ENCODE data around the gene YPEL4.
"Not testable (repeated sequence)": the region's sequence is repeated elsewhere in the genome, so short reads cannot be mapped to it uniquely, and the experiment has no call there.

YPEL4 gene, protein sequence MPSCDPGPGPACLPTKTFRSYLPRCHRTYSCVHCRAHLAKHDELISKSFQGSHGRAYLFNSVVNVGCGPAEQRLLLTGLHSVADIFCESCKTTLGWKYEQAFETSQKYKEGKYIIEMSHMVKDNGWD

DNA sequence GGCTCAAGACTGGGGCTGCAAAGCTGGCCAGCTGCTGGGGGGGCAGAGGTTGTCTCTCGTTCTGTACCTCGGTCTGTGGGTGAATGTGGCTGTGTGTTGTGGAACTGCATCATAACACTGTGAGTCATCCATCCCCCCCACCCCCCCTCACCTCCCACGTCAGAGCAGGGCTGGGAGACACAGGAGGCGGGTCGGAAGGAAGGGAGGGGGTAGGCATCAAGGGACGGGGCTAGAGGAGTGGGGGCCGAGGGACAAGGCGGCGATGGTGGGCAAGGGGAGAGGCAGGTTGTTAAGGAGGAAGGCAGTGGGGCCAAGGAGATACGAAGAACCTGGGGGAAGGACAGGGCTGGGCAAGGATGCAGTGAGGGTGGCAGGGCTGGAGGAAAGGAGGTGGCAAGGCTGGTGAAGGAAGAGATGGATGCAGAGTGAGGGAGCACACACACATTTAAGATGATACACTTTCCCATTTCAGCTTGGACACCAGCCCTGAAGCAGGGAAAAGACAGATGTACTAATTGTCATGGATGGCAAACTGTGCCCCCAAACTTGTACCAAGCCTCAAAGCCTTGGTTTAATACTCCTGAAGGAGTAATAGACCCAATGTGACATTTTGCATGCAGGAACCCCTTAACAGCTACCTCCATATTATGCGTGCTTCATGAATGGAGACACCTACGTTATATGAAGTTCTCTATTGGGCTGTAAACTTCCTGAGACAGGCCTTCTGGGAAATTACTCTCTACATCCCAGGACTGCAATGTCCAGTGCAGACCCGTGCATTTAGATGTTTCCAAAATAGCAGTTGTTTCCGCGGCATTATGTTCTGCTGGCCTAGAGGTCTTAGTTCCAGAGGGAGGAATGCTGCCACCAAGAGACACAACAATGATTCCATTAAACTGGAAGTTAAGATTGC is at the start of gene YPEL4:
Gene YPEL4 (minus strand): TSS at position 87 of the 913 bp plus-strand sequence. CDS start 2,805 bp downstream, outside the sequence.
- DNase-seq (ENCODE audit: low read depth, low spot score) = no peak

- no peak for DNase-seq (ENCODE audit: low read depth, low spot score)
Measured at GRCh38 chr11:57698843-57699365, 49.2 kb upstream of the YPEL4 start.

DNA sequence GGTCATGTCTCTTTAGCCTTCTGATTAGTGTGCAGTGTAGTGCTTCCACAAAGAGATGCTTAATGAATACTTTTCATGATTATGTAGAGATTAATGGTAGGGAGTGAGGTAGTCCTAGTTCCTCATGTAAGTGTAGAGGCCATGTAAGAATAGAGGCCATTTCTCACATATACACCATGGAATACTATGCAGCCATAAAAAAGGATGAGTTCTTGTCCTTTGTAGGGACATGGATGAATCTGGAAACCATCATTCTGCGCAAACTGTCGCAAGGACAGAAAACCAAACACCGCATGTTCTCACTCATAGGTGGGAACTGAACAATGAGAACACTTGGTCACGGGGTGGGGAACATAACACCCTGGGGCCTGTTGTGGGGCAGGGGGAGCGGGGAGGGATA is 40.8 kb upstream of the YPEL4 start:
- not testable (repeated sequence) for DNase-seq (ENCODE audit: low read depth, low spot score)

- no peak for DNase-seq (ENCODE audit: low read depth, low spot score)
Measured at GRCh38 chr11:57681168-57681567, 31.5 kb upstream of the YPEL4 start.

- no peak for DNase-seq (ENCODE audit: low read depth, low spot score)
Measured at GRCh38 chr11:57680552-57680874, 30.8 kb upstream of the YPEL4 start.

GRCh38 chr11:57679396-57679795 is 29.7 kb upstream of the YPEL4 start:
- DNase-seq (ENCODE audit: low read depth, low spot score) = no peak

GRCh38 chr11:57675176-57675941 is 25.6 kb upstream of the YPEL4 start:
- DNase-seq (ENCODE audit: low read depth, low spot score) = no peak

- DNase-seq (ENCODE audit: low read depth, low spot score) = no peak
Measured at GRCh38 chr11:57674251-57674650, 24.5 kb upstream of the YPEL4 start.

- no peak for DNase-seq (ENCODE audit: low read depth, low spot score)
Measured at GRCh38 chr11:57668434-57668782, 18.7 kb upstream of the YPEL4 start.

GRCh38 chr11:57667736-57668433 is 18.2 kb upstream of the YPEL4 start, which contains the start of gene ZDHHC5:
Gene ZDHHC5 (plus strand): TSS chr11:57668114. CDS start chr11:57673091, 4,977 bp downstream.
- DNase-seq (ENCODE audit: low read depth, low spot score) = peak; percentile 98

GRCh38 chr11:57667117-57667735 is 17.5 kb upstream of the YPEL4 start:
- peak; percentile 97 for DNase-seq (ENCODE audit: low read depth, low spot score)

DNA sequence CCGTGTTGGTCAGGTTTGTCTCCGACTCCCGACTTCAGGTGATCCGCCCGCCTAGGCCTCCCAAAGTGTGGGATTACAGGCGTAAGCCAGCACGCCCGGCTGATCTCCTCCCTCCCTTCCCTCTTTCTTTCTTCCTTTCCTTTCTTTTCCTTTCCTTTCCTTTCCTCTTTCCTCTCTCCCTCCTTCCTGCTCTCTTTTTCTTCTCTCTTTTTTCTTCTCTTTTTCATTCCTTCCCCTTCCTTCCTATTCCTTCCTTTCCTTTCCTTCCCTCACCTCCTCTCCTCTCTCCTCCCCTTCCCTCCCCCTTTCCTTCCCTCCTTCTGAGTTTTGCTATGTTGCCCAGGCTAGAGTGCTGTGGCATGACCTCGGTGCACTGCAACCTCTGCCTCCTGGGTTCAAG is 14.3 kb upstream of the YPEL4 start:
- no peak for DNase-seq (ENCODE audit: low read depth, low spot score)

DNA sequence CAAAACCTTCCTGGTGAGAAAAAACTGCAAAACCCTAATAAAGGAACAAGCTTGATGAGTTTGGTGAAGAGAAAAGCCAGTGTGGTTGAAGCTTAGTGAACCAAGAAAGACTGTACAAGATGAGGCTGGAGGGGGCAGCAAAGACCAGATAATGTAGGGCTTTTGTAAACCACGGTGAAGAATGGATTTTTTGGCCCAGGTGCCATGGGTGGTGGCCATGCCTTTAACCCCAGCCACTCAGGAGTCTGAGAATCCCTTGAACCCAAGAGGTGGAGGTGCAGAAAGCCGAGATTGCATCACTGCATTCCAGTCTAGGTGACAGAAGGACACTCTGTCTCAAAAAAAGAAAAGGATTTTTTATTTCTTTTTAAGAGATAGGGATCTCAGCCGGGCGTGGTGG is 13.2 kb upstream of the YPEL4 start:
- DNase-seq (ENCODE audit: low read depth, low spot score) = no peak

DNA sequence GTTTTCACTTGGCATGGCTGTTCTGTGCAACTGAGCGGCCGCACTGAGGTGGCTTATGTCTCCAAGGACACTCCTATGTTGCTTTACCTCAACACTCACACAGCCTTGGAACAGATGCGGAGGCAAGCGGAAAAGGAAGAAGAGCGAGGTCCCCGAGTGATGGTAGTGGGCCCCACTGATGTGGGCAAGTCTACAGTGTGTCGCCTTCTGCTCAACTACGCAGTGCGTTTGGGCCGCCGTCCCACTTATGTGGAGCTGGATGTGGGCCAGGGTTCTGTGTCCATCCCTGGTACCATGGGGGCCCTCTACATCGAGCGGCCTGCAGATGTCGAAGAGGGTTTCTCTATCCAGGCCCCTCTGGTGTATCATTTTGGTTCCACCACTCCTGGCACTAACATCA is 10.0 kb upstream of the YPEL4 start:
- DNase-seq (ENCODE audit: low read depth, low spot score) = no peak

GRCh38 chr11:57658023-57658361 is 8.3 kb upstream of the YPEL4 start:
- DNase-seq (ENCODE audit: low read depth, low spot score) = no peak

- DNase-seq (ENCODE audit: low read depth, low spot score) = peak; percentile 94
Measured at GRCh38 chr11:57657194-57658022, 7.7 kb upstream of the YPEL4 start, which contains the start of gene CLP1. Gene CLP1 (plus strand): TSS chr11:57657762. CDS start chr11:57659477, 1,715 bp downstream.

GRCh38 chr11:57656885-57657193 is 7.1 kb upstream of the YPEL4 start:
- DNase-seq (ENCODE audit: low read depth, low spot score) = no peak

DNA sequence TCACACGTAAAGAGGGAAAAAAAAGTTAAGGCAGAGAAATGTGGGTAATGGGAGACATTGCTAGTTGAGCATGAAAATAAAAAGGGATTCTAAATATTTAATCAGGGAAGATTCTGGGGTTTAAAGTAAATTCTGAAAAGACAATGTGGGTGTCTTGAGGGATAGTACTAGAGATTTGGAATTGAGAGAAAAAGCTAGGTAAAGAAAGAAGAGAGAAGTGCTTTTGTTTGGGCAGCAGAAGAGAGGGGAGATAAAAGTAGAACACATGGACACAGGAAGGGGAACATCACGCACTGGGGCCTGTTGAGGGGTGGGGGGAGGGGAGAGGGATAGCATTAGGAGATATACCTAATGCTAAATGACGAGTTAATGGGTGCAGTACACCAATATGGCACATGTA is 3.5 kb upstream of the YPEL4 start:
- DNase-seq (ENCODE audit: low read depth, low spot score) = no peak

- no peak for DNase-seq (ENCODE audit: low read depth, low spot score)
Measured at GRCh38 chr11:57652662-57653061, 3.0 kb upstream of the YPEL4 start.

DNA sequence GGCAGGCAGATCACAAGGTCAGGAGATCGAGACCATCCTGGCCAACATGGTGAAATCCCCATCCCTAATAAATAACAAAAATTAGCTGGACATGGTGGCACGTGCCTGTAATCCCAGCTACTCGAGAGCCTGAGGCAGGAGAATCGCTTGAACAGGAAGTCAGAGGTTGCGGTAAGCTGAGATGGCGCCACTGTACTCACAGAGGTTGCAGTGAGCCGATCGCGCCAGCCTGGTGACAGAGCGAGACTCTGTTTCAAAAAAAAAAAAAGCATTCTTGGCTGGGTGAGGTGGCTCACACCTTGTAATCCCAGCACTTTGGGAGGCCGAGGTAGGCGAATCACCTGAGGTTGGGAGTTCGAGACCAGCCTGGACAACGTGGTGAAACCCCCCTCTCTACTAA is 2.5 kb upstream of the YPEL4 start:
- DNase-seq (ENCODE audit: low read depth, low spot score) = not testable (repeated sequence)

DNA sequence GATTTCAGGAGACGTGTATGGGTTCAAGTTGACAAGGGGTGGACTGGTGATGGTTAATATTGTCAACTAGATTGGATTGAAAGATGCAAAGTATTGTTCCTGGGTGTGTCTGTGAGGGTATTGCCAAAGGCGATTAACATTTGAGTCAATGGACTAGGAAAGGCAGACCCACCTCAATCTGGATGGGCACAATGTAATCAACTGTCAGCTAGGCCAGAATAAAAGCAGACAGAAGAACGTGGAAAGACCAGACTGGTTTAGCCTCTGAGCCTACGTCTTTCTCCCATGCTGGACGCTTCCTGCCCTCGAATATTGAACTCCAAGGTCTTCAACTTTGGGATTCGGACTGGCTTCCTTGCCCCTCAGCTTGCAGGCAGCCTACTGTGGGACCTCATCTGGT is 1.7 kb upstream of the YPEL4 start:
- DNase-seq (ENCODE audit: low read depth, low spot score) = no peak
